NCI-H187 (cell line): Measurements from ENCODE around the gene ADA.

Experiments
- DNase-seq, 2 experiments: peaks; one replicate each; lab custom pipeline; 2025; lab: John Stamatoyannopoulos, UW

ADA gene

DNA sequence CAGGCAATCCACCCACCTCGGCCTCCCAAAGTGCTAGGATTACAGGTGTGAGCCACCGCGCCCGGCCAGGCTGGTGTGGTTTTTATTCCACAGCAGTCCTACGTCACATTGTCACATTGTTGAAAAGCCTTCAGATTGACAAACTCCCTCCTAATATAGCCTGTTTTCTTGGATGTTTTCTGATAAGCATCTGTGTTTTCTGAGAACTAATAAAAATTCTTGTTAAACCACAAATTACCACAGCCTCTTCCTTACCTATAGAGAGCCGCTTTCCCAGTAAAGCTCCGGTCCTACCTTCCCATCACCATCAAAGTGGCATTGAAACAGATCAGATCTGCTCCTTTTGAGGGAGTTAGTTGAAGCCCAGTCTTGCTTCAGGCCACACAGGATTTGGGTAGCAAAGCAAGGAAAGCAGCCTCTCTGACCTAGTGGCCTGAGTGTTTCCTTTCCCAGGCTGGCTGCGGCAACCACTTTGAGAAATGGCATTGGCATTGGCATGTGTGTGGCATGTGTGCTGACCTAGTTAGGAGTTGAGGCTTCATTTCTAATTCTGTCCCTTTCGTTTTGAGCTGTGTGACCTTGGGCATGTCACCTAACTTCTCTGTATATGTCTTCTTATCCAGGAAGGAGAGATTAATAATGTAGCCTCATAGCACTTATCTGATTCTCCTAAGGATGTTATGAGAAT is 70.8 kb downstream of the ADA start:
- DNase-seq, result no peak

DNA sequence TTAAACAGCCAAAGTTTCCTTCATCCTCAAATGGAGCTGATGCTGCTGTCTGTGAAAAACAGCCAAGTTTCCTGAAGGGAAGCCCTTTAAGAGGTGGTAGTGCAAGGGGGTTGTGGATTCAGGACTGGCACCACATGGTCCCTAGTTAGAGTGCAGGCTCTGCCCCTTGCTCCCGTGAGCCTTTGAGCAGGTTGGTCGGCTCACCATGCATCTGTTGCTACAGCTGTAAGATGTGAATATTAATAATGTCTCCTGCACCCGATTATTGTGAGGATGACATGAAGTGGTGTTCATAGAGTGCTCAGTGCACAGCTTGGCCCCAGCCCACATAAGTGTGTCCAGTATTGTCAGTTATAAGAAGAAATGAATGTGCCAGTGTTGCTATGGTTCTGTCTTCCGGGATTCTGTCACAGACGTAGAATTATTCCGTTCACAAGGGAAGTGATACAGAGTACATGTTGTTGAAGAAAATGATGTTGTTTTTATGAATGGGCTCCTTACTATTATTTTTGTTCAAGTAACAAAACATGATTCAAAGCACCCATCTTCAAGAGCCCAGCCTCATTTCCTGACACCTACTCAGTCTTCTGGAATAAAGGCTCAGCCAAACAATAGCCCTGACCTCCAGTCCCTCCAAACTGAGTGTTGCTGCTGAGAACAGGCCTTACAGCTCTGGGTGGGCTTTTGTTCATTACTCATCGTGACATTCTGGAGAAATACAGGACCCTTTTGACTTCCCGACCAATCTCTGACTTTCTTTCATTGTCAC is 72.0 kb downstream of the ADA start:
- no peak for DNase-seq

DNA sequence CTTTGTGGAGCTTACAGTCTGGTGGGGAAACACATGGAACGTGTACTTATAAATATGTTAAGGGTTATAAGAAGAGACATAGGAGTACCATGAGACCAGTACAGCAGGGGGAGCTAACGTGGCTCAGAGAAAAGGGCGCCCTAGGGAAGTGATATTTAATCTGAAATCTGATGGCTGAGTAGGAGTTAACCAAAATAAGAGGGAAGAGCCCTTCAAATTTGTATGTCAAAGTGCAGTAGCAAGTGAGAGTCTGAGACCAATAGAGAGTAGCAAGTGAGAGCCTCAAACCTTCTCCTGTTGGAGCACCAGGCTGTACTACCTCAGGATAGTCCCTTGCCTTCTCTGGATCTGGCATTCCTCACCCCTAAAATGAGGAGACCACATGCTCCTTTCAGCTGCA is 75.2 kb downstream of the ADA start:
- DNase-seq, result no peak

DNA sequence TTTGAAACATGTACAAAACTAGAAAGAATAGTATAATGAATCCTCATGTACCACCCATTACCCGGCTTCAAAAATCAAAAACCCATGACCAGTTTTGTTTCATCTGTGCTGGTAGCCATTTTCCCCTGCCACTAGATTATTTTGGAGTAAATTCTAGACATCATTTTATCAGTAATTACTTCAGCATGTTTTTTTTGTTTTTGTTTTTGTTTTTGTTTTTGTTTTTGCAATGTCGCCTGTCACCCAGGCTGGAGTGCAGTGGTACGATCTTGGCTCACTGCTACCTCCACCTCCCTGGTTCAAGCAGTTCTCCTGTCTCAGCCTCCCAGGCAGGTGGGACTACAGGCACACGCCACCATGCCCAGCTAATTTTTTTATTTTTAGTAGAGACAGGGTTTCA is 77.1 kb downstream of the ADA start:
- no peak for DNase-seq

DNA sequence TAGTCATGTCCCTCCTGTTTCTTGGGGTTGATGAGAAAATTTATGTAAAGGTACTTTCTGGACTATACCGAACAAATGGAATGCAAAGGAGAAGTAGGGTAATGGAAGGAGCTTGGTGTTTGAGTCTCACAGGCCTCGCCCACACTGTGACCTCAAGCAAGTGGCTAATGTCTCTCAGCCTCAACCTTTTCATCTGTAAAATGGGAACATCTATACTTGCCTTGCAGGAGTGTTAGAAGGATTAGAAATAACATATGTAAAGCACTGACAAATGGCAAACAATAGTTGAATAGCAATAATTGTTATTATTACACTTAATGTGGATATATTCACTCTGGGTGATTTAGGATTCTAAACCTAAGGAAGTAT is 78.0 kb downstream of the ADA start:
- no peak for DNase-seq

DNA sequence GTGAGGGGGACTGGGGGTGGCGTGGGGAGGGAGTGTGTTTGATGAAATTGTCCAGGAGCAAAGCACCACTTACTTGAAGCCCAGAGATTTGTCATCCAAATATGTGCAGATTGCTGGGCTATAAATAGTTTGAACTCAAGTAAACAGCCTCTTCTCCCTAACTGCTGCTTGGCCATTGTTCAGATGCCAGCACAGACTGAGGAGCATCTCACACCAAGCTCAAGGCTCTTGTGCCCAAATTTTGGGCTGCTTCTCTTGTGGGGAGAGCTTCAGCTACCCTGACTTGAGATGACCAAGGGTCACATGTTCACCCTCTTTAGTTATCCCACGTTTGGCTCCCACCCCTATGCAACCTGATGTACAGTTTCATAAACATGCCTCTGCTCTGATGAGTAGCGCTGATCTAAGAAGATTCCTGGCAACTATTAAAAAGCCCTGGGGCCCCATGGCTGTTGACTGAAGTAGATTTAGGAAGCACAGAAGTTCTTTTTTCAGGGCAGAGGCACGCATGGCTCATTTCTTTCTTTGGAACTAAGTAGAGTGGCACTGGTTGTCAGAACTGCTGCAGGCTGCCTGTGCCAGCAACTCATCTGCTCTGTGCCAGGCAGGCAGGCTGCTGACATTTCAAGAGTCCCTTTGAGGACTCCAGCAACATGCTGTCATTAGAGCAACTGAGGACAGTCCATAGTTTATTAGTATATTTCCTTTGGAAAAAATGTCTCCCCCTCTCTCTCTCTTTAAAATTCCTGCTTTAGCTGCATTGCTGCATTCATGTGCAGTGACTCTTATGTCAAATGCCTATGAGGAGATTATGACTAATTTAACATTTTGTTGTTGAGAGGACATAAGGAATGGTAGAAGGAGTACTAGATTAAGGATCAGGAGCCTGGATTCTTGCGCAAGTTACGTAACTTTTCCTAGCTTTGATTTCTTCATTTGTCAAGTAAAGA is 78.7 kb downstream of the ADA start:
- DNase-seq, result no peak

DNA sequence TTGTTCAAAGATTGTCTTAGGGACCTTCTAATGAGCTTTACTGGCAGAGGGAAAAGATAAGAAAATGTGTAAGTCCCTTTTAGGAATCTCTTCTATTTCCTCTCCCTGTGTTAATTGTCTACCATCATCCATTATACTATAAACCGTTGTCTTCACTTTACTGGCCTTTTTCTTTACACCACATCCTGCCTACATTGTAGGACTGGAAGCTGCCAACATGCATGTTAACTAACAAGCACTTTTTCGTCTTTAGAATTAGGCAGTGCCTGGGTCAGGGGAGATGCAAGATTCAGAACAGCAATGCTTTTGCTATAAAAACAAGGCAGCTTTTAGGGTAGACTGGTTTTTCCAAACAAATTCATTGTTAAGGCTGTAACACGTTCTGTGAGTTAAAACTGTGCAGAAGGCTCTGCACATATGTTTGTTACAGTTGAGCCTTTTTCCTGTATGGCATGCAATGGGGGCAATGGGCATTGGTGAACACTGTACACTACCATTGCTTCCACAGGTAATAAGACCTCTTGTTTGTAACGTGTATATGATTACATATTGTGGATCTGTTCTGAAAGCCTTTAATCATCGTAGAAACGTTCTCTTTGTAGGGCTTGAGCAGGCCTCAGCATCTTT is 80.0 kb downstream of the ADA start:
- DNase-seq, result no peak

DNA sequence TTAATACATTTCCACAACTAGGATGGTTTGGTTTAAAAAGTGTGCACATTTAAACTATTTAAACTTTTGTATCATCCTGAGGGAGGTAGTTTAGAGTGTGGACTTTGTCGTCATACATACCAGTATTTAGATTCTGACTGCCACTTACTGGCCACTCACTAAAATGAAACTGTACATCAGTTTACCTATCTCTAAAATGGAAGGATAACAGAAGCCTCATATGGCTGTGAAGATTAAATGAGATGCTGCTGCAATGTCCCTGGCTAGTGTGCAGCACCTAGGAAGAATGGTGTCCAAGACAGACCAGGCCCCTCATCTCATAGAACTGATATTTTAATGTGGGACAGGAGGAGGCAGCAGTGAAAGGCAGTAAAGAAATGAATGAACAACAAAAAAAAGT is 81.1 kb downstream of the ADA start:
- DNase-seq, result no peak
